ENCODE measurements around the gene TRABD2A.

Gene TRABD2A

GRCh38 chr2:84894131-84894586 lies 13.3 kb upstream of the TRABD2A start:
- H3K4me3 ChIP-seq (ENCODE audit: low read depth, low read length), result no peak overlapping the region
- no peak for TF ChIP-seq CTCF (conservative IDR thresholded peaks at IDR 0.05; ENCODE audit: low read depth, low read length)
- no peak for DNase-seq (ENCODE audit: low read depth)

- DNase-seq (ENCODE audit: low read depth), result no peak
- no peak overlapping the region for H3K4me3 ChIP-seq (ENCODE audit: low read depth, low read length)
- no peak for TF ChIP-seq CTCF (conservative IDR thresholded peaks at IDR 0.05; ENCODE audit: low read depth, low read length)
Measured at GRCh38 chr2:84891355-84892010, 10.6 kb upstream of the TRABD2A start.

GRCh38 chr2:84889332-84889731 lies 8.4 kb upstream of the TRABD2A start:
- H3K4me3 ChIP-seq (ENCODE audit: low read depth, low read length), result no peak overlapping the region
- DNase-seq (ENCODE audit: low read depth), result no peak
- no peak for TF ChIP-seq CTCF (conservative IDR thresholded peaks at IDR 0.05; ENCODE audit: low read depth, low read length)

GRCh38 chr2:84888401-84889276 lies 7.8 kb upstream of the TRABD2A start:
- DNase-seq (ENCODE audit: low read depth), result peak; percentile 82
- no peak for TF ChIP-seq CTCF (conservative IDR thresholded peaks at IDR 0.05; ENCODE audit: low read depth, low read length)

GRCh38 chr2:84886791-84887190 lies 5.9 kb upstream of the TRABD2A start:
- TF ChIP-seq CTCF (conservative IDR thresholded peaks at IDR 0.05; ENCODE audit: low read depth, low read length), result no peak
- no peak overlapping the region for H3K4me3 ChIP-seq (ENCODE audit: low read depth, low read length)
- no peak for DNase-seq (ENCODE audit: low read depth)

More at GRCh38 chr2:84888401-84889276, 7.8 kb upstream of the TRABD2A start:
- H3K4me3 ChIP-seq (ENCODE audit: low read depth, low read length), result no peak overlapping the region

GRCh38 chr2:84885111-84885510 lies 4.2 kb upstream of the TRABD2A start:
- TF ChIP-seq CTCF (conservative IDR thresholded peaks at IDR 0.05; ENCODE audit: low read depth, low read length), result no peak
- no peak for DNase-seq (ENCODE audit: low read depth)
- H3K4me3 ChIP-seq (ENCODE audit: low read depth, low read length), result no peak overlapping the region

Measured in choroid plexus epithelial cell (primary cell).